HepG2 (cell line): ENCODE data around the gene EDN2. TPM values are rescaled to one million over a fixed set of nuclear protein-coding genes. Genes with fewer than 3 reads are reported as not detected.
A peak's percentile ranks its signal among the peaks of the same experiment; 100 is the strongest.

Source experiments
- ATAC-seq: fragments of 200-7000 bp; cut with Tn5 transposase; 3 replicates; pipeline ENCODE4 v1.9.1; 2020; ENCODE audit warnings: mild to moderate bottlenecking, moderate library complexity
- Bru-seq: library from RNA; stranded (reverse); fragments of 400-500 nt; gene quantifications from one replicate; lab custom pipeline; 2021; lab: Mats Ljungman, UMichigan
- BruChase-seq, 2 experiments: library from RNA; stranded (reverse); fragments of 400-500 nt; gene quantifications; one replicate each; lab custom pipeline; 2021; lab: Mats Ljungman, UMichigan
- BruUV-seq: library from RNA; stranded (reverse); fragments of 400-500 nt; replicated peaks from 2 replicates; lab custom pipeline; 2021; lab: Mats Ljungman, UMichigan
- CTCF ChIA-PET: fragments of 300-600 bp; formaldehyde crosslinking; extraction: SDS; loops from one replicate; lab custom pipeline; 2021; ENCODE audit warnings: low total read pairs, inconsistent platforms, low intra/inter-chr PET ratio; lab: Yijun Ruan, JAX
- POLR2A ChIA-PET: fragments of 350-600 bp; sonication (Branson Sonifier 250); formaldehyde crosslinking; loops from one replicate; lab custom pipeline; 2020; ENCODE audit warnings: antibody characterized with exemption, inconsistent platforms; lab: Yijun Ruan, JAX
- DNase-seq: peaks from one replicate; pipeline ENCODE4 v3.0.0-alpha.2; 2015; ENCODE audit warnings: low spot score
- FAIRE-seq: peaks from 3 replicates; lab custom pipeline; 2011; peaks lifted over from hg19 to GRCh38; lab: Jason Lieb, UNC
- H2AFZ ChIP-seq: one replicate; pipeline ENCODE4 v1.6.1; 2011; ENCODE audit warnings: low read length, inconsistent platforms
- H3K27ac ChIP-seq: fragments of 300-600 bp; 3 replicates; pipeline ENCODE4 v1.8.0; 2011; ENCODE audit warnings: mixed run types, mild to moderate bottlenecking, mixed read lengths, low read length, inconsistent platforms; ENCODE audit not compliant: insufficient read depth; ENCODE audit errors: extremely low read length
- H3K27me3 ChIP-seq, 2 experiments: fragments of 200-600 bp in 1 of 2; 2 replicates in 1 of 2; 3 replicates in 1 of 2; pipeline versions ENCODE4 v1.6.0 to v1.8.0; 2011; ENCODE audit warnings: low read length in 2 of 2, mild to moderate bottlenecking in 2 of 2, moderate library complexity in 2 of 2, inconsistent platforms in 1 of 2; ENCODE audit not compliant: insufficient read depth in 2 of 2, control insufficient read depth in 1 of 2
- H3K36me3 ChIP-seq, 2 experiments: fragments of 200-600 bp in 1 of 2; replicated peaks in 1 of 2; 2 replicates in 1 of 2; 3 replicates in 1 of 2; pipeline versions ENCODE4 v1.5.1 to v1.8.0; 2011; ENCODE audit warnings: low read length in 2 of 2, inconsistent platforms in 1 of 2; ENCODE audit not compliant: insufficient read depth in 2 of 2, control insufficient read depth in 1 of 2
- H3K4me1 ChIP-seq: 2 replicates; pipeline ENCODE4 v1.5.1; 2012; ENCODE audit warnings: low read length, inconsistent platforms; ENCODE audit not compliant: insufficient read depth
- H3K4me2 ChIP-seq: 2 replicates; pipeline ENCODE4 v1.6.0; 2011; ENCODE audit warnings: low read depth, low read length, inconsistent platforms
- H3K4me3 ChIP-seq, 3 experiments: fragments of 200-600 bp in 1 of 3; sonication (generic), shearing (Covaris generic) in 1 of 3; replicated peaks in 1 of 3; 2 replicates each; pipeline ENCODE4 v1.5.1; 2011 to 2016; ENCODE audit warnings: low read length in 3 of 3, inconsistent platforms in 2 of 3, low read depth in 2 of 3, mild to moderate bottlenecking in 2 of 3, control low read depth in 1 of 3, mixed read lengths in 1 of 3; ENCODE audit not compliant: insufficient read depth in 1 of 3
- H3K79me2 ChIP-seq: one replicate; pipeline ENCODE4 v1.6.1; 2011; ENCODE audit warnings: low read length, inconsistent platforms; ENCODE audit not compliant: insufficient read depth
- H3K9ac ChIP-seq: 2 replicates; pipeline ENCODE4 v1.6.0; 2011; ENCODE audit warnings: mild to moderate bottlenecking, low read depth, low read length, inconsistent platforms; ENCODE audit not compliant: insufficient read depth
- H3K9me3 ChIP-seq: 2 replicates; pipeline ENCODE4 v1.5.1; 2012; ENCODE audit warnings: mild to moderate bottlenecking, low read length
- H4K20me1 ChIP-seq: 2 replicates; pipeline ENCODE4 v1.6.0; 2011; ENCODE audit warnings: inconsistent platforms, mild to moderate bottlenecking, low read length, moderate library complexity; ENCODE audit not compliant: insufficient read depth
- CBX2 ChIP-seq, 2 experiments: fragments of 200-600 bp in 1 of 2; sonication (generic); formaldehyde crosslinking in 1 of 2; IDR thresholded peaks; 2 replicates each; pipeline versions ENCODE4 v1.7.0 to v1.8.1; 2018 to 2022; ENCODE audit warnings: low read depth in 2 of 2, low read length in 1 of 2, mild to moderate bottlenecking in 1 of 2, missing genetic modification reagents in 1 of 2
- CHD2 ChIP-seq: IDR thresholded peaks from 2 replicates; pipeline ENCODE4 v1.6.1; 2011; ENCODE audit warnings: low read depth, low read length, improper control_type of control experiment
- FOXA1 ChIP-seq, 2 experiments: fragments of 450-650 bp in 1 of 2; sonication (generic) in 1 of 2; formaldehyde crosslinking in 1 of 2; IDR thresholded peaks; 2 replicates each; pipeline versions ENCODE4 v1.4.0 to v1.6.1; 2016 to 2020; ENCODE audit warnings: missing genetic modification reagents in 1 of 2
- HDAC1 ChIP-seq: sonication (generic); formaldehyde crosslinking; IDR thresholded peaks from 2 replicates; pipeline ENCODE4 v1.5.1; 2020; ENCODE audit warnings: mild to moderate bottlenecking, missing genetic modification reagents
- HNRNPL ChIP-seq: fragments of 200-400 bp; formaldehyde crosslinking; IDR thresholded peaks from 2 replicates; pipeline ENCODE4 v1.6.1; 2017; ENCODE audit warnings: mild to moderate bottlenecking, low read depth, low read length
- SOX13 ChIP-seq, 3 experiments: fragments of 450-650 bp in 1 of 3; sonication (generic) in 1 of 3; formaldehyde crosslinking in 1 of 3; IDR thresholded peaks in 2 of 3; conservative IDR thresholded peaks in 1 of 3; 2 replicates each; pipeline versions ENCODE4 v1.5.0 to v1.6.1; 2016 to 2020; ENCODE audit warnings: antibody characterized with exemption in 1 of 3, mild to moderate bottlenecking in 1 of 3, missing compliant biosample characterization in 1 of 3, missing genetic modification reagents in 1 of 3, moderate library complexity in 1 of 3
- SRSF1 ChIP-seq: fragments of 200-400 bp; formaldehyde crosslinking; optimal IDR thresholded peaks from 2 replicates; pipeline ENCODE3; 2017; ENCODE audit warnings: mild to moderate bottlenecking, low read depth, low read length, moderate library complexity
- ZNF296 ChIP-seq: sonication (generic); formaldehyde crosslinking; conservative IDR thresholded peaks from 2 replicates; pipeline ENCODE4 v1.5.0; 2020; ENCODE audit warnings: mild to moderate bottlenecking, missing genetic modification reagents
- ZNF34 ChIP-seq: sonication (generic); formaldehyde crosslinking; IDR thresholded peaks from 2 replicates; pipeline ENCODE4 v1.4.0; 2020; ENCODE audit warnings: mild to moderate bottlenecking, missing genetic modification reagents, borderline replicate concordance
- ZNF768 ChIP-seq: sonication (generic); formaldehyde crosslinking; IDR thresholded peaks from 2 replicates; pipeline ENCODE4 v1.4.0; 2020; ENCODE audit warnings: missing genetic modification reagents
- whole genome bisulfite sequencing: methylation state at CpG from one replicate; pipeline ENCODE4 v1.1.6; 2017; ENCODE audit warnings: low lambda C conversion rate; 5-methylcytosine and 5-hydroxymethylcytosine counted together
- in situ Hi-C: cut with HindIII; loops from 2 replicates; pipeline ENCODE4 v1.10.0; 2017; ENCODE audit warnings: low pct_unique_long_range_greater_than_20kb; ENCODE audit not compliant: extremely low pct_ligation_motif_present
- intact Hi-C: fragments of 100-400 bp; cut with micrococcal nuclease; formaldehyde crosslinking; loops from one replicate; pipeline ENCODE4 v1.10.0; 2022; ENCODE audit not compliant: unreplicated experiment
- long read RNA-seq, 2 experiments: library from RNA in 1 of 2; library from polyadenylated mRNA in 1 of 2; stranded (forward) in 1 of 2; unstranded in 1 of 2; transcript quantifications; one replicate each; pipeline ENCODE4 v2.0.0, GENCODE V29; 2019 to 2022
- polyA minus RNA-seq, 3 experiments: library from RNA; depleted of rRNA, polyadenylated mRNA; stranded (reverse); fragments of >200 nt; gene quantifications; 2 replicates each; pipeline ENCODE4 v1.2.3, GENCODE V29; 2011; ENCODE audit warnings: low replicate concordance in 1 of 3
- polyA plus RNA-seq, 8 experiments: library from polyadenylated mRNA; depleted of rRNA in 3 of 8; stranded (reverse) in 7 of 8; unstranded in 1 of 8; fragments of >200 nt; fragmentation: Illumina TruSeq in 4 of 8; extraction: Trizol in 4 of 8; gene quantifications; 2 replicates each; pipeline versions ENCODE4 v1.2.1 to v1.2.3, GENCODE V29; 2011 to 2016; ENCODE audit warnings: low read depth in 4 of 8, missing spikeins in 1 of 8, mixed read lengths in 1 of 8; ENCODE audit not compliant: insufficient read depth in 1 of 8
- total RNA-seq, 5 experiments: library from RNA; depleted of rRNA; stranded (reverse); fragments of >200 nt; fragmentation: Illumina TruSeq; extraction: Trizol; gene quantifications; 2 replicates each; pipeline ENCODE4 v1.2.3, GENCODE V29; 2016; ENCODE audit warnings: low read depth in 1 of 5
- TF ChIP-seq, protein P1 (sequence below): sonication (generic); formaldehyde crosslinking; IDR thresholded peaks from 2 replicates; pipeline ENCODE4 v1.4.0; 2020; ENCODE audit warnings: missing genetic modification reagents, borderline replicate concordance
- TF ChIP-seq, protein P2 (sequence below): sonication (generic); formaldehyde crosslinking; IDR thresholded peaks from 2 replicates; pipeline ENCODE4 v1.9.0; 2021; ENCODE audit warnings: missing genetic modification reagents, mild to moderate bottlenecking, borderline replicate concordance
- TF ChIP-seq, protein P3 (sequence below): sonication (generic); formaldehyde crosslinking; conservative IDR thresholded peaks from 2 replicates; pipeline ENCODE4 v1.4.0; 2020; ENCODE audit warnings: missing genetic modification reagents

Gene EDN2
- not detected in 2 replicates for total RNA-seq (2016; rRNA removed; fragmentation: Illumina TruSeq; extraction: Trizol)
- not detected in 2 replicates for total RNA-seq (2016; cell fraction: cytosol; rRNA removed; fragmentation: Illumina TruSeq; extraction: Trizol; ENCODE audit: low read depth)
- total RNA-seq (2016; cell fraction: insoluble cytoplasmic fraction; rRNA removed; fragmentation: Illumina TruSeq; extraction: Trizol) = not detected in 2 replicates
- total RNA-seq (2016; cell fraction: membrane; rRNA removed; fragmentation: Illumina TruSeq; extraction: Trizol) = not detected in 2 replicates
- not detected in 2 replicates for total RNA-seq (2016; cell fraction: nucleus; rRNA removed; fragmentation: Illumina TruSeq; extraction: Trizol)
- polyA plus RNA-seq (2011; rRNA removed) = not detected in 2 replicates
- polyA plus RNA-seq (2011; cell fraction: cytosol; rRNA removed) = not detected in 2 replicates
- not detected in 2 replicates for polyA plus RNA-seq (2011; cell fraction: nucleus; rRNA removed)
- polyA plus RNA-seq (2012) = not detected in 2 replicates
- not detected in 2 replicates for polyA plus RNA-seq (2016; cell fraction: cytosol; fragmentation: Illumina TruSeq; extraction: Trizol; ENCODE audit: low read depth)
- polyA plus RNA-seq (2016; cell fraction: insoluble cytoplasmic fraction; fragmentation: Illumina TruSeq; extraction: Trizol; ENCODE audit: low read depth) = not detected in 2 replicates
- polyA plus RNA-seq (2016; cell fraction: membrane; fragmentation: Illumina TruSeq; extraction: Trizol; ENCODE audit: low read depth) = not detected in 2 replicates
- not detected in 2 replicates for polyA plus RNA-seq (2016; cell fraction: nucleus; fragmentation: Illumina TruSeq; extraction: Trizol; ENCODE audit: insufficient read depth, low read depth)
- polyA minus RNA-seq (2011; rRNA and poly(A)+ RNA removed; ENCODE audit: low replicate concordance) = 1.1 TPM in 1 of 2 replicates, not detected in the other
- not detected in 2 replicates for polyA minus RNA-seq (2011; cell fraction: cytosol; rRNA and poly(A)+ RNA removed)
- not detected in 2 replicates for polyA minus RNA-seq (2011; cell fraction: nucleus; rRNA and poly(A)+ RNA removed)
- Bru-seq, nascent RNA = not detected
- not detected for BruChase-seq, experiment 1, labeled RNA remaining after a 6-hour chase
- not detected for BruChase-seq, experiment 2, labeled RNA remaining after a 2-hour chase
- long read RNA-seq, experiment 1 = 0 reads
- long read RNA-seq, experiment 2 = 0 reads

DNA sequence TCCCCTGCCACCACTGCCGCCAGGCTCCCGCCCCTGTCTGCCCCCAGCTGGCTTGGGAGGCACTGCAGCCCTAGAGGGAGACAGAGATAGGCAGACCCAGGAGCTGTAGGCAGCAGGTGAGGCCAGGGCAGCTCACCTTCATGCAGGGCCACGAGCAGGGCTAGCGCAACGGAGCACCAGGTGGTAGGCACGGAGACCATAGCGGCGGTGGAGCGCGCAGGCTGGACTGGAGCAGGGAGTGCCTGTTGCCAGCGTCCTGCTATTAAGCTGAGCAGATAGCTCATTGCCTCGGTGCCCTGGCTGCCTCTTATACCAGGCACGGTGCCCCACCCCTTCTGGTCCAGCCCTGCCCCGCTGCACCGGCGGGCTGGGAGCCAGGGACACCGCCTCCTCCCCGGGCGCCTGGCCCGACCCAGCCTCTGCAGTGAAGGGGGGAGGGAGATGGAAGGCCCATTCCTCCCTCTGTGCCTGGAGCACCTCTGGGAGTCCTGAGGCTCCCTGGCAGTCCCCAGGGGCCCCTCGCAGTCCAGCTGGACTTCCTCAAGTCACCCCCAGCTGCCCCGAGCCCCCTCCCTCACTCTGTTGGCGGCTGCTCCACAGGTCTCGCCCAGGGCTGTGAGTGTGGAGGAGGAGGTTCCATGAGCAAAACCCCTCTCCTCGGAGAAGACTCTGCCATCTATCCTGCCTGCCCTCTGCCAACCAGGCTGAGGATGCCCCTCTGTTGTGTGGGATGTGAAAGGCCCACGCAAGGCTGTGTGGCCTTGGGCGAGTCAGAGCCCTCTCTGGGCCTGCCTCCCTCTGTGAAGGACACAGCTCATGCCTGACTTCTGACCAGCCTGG lies at the start of gene EDN2:
TSS of gene EDN2 (minus strand) at position 282 of the 840 bp plus-strand sequence. CDS start at position 200, 82 bp downstream.
- Histone ChIP-seq H3K9me3 (no peaks in the 10 kb centered on the region), H3K4me3 (no peak within 1 kb of the TSS), H3K79me2 (no peaks in the 10 kb centered on the region), H4K20me1 (no peaks in the 10 kb centered on the region), H2AFZ (no peak within 1 kb of the TSS), H3K9ac (no peak within 1 kb of the TSS), H3K27me3 (peaks cover 0 to 8% of the 10 kb centered on the region in 2 experiments; a peak in 3 of 5 replicates), H3K4me1 (peaks cover 20% of the 10 kb centered on the region), H3K36me3 (no peaks in the 10 kb centered on the region), H3K27ac (no peak within 1 kb of the TSS), H3K4me2 (no peak within 1 kb of the TSS)
- intact Hi-C loops (no loop called here), in situ Hi-C loops (no loop called here)
- no TSS peak for BruUV-seq
- CTCF ChIA-PET = no interaction called here
- DNase-seq (no peak), FAIRE-seq (no peak), ATAC-seq (peak; percentile 85)
- POLR2A ChIA-PET = no interaction called here
- 30% methylated on average over 6 of the region's 27 CpGs for WGBS
- TF ChIP-seq HDAC1 = no peak
- no peak for TF ChIP-seq ZNF296 (CRISPR knock-in tag)
- TF ChIP-seq SRSF1 = no peak
- TF ChIP-seq, protein P1, sequence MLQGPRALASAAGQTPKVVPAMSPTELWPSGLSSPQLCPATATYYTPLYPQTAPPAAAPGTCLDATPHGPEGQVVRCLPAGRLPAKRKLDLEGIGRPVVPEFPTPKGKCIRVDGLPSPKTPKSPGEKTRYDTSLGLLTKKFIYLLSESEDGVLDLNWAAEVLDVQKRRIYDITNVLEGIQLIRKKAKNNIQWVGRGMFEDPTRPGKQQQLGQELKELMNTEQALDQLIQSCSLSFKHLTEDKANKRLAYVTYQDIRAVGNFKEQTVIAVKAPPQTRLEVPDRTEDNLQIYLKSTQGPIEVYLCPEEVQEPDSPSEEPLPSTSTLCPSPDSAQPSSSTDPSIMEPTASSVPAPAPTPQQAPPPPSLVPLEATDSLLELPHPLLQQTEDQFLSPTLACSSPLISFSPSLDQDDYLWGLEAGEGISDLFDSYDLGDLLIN (CRISPR knock-in tag) = no peak
- no peak for TF ChIP-seq ZNF34 (CRISPR knock-in tag)
- TF ChIP-seq, protein P2, sequence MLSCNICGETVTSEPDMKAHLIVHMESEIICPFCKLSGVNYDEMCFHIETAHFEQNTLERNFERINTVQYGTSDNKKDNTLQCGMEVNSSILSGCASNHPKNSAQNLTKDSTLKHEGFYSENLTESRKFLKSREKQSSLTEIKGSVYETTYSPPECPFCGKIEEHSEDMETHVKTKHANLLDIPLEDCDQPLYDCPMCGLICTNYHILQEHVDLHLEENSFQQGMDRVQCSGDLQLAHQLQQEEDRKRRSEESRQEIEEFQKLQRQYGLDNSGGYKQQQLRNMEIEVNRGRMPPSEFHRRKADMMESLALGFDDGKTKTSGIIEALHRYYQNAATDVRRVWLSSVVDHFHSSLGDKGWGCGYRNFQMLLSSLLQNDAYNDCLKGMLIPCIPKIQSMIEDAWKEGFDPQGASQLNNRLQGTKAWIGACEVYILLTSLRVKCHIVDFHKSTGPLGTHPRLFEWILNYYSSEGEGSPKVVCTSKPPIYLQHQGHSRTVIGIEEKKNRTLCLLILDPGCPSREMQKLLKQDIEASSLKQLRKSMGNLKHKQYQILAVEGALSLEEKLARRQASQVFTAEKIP (CRISPR knock-in tag) = no peak
- TF ChIP-seq ZNF768 (CRISPR knock-in tag) = peak; percentile 94
- no peak for TF ChIP-seq FOXA1 (IDR thresholded peaks at IDR 0.05)
- TF ChIP-seq FOXA1 (CRISPR knock-in tag; IDR thresholded peaks at IDR 0.05) = no peak
- TF ChIP-seq HNRNPL = 0 out of 2 replicates have a peak, but pooled peaks have one; percentile 63
- no peak for TF ChIP-seq CHD2
- TF ChIP-seq, protein P3, sequence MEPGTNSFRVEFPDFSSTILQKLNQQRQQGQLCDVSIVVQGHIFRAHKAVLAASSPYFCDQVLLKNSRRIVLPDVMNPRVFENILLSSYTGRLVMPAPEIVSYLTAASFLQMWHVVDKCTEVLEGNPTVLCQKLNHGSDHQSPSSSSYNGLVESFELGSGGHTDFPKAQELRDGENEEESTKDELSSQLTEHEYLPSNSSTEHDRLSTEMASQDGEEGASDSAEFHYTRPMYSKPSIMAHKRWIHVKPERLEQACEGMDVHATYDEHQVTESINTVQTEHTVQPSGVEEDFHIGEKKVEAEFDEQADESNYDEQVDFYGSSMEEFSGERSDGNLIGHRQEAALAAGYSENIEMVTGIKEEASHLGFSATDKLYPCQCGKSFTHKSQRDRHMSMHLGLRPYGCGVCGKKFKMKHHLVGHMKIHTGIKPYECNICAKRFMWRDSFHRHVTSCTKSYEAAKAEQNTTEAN = no peak
- TF ChIP-seq CBX2 (IDR thresholded peaks at IDR 0.05; ENCODE audit: low read depth, low read length) = no peak
- no peak for TF ChIP-seq CBX2 (CRISPR knock-in tag; IDR thresholded peaks at IDR 0.05; ENCODE audit: low read depth)
- TF ChIP-seq SOX13 (IDR thresholded peaks at IDR 0.05) = no peak
- no peak for TF ChIP-seq SOX13 (CRISPR knock-in tag; conservative IDR thresholded peaks at IDR 0.05 in 1 of 2, IDR thresholded peaks at IDR 0.05 in 1 of 2)
